SJSA1 (cell line): ENCODE measurements around the gene CBX7. TPM values are rescaled to one million over a fixed set of nuclear protein-coding genes. Genes with fewer than 3 reads are reported as not detected.

Source experiments
- total RNA-seq: library from RNA; depleted of rRNA; stranded (reverse); fragments of >200 nt; shearing (Covaris generic); gene quantifications from 2 replicates; pipeline ENCODE4 v1.2.3, GENCODE V29; 2014; rRNA removed

CBX7 gene
- total RNA-seq, 1 experiment from 2014 or later = 6.3 TPM

Other genes starting within 250 kb of the CBX7 start
- not detected in 2 replicates for gene APOBEC3A, start 195.1 kb downstream of the CBX7 start, total RNA-seq
- gene APOBEC3B, start 170.3 kb downstream of the CBX7 start, total RNA-seq = 3.5 and 9.4 TPM in 2 replicates
- gene APOBEC3C, start 138.4 kb downstream of the CBX7 start, total RNA-seq = 3.2 and 3.4 TPM in 2 replicates
- 1.9 and 2.3 TPM in 2 replicates for gene APOBEC3D, start 131.6 kb downstream of the CBX7 start, total RNA-seq
- 2.6 and 3.8 TPM in 2 replicates for gene APOBEC3F, start 111.8 kb downstream of the CBX7 start, total RNA-seq
- 7.0 and 13.9 TPM in 2 replicates for gene APOBEC3G, start 75.4 kb downstream of the CBX7 start, total RNA-seq
- 1.4 TPM in 1 of 2 replicates, not detected in the other for gene APOBEC3H, start 55.4 kb downstream of the CBX7 start, total RNA-seq
- 0.13 TPM in 1 of 2 replicates, not detected in the other for gene PDGFB, start 92.3 kb upstream of the CBX7 start, total RNA-seq
- gene RPL3, start 166.9 kb upstream of the CBX7 start, total RNA-seq = 1,074 and 1,435 TPM in 2 replicates
- gene SYNGR1, start 197.3 kb upstream of the CBX7 start, total RNA-seq = 8.4 and 18.6 TPM in 2 replicates
- gene TAB1, start 247.1 kb upstream of the CBX7 start, total RNA-seq = 9.7 and 33.3 TPM in 2 replicates